DMS53 treated with DMSO at 0.1 percent for 48 hours (cell line): ENCODE results near the gene FXYD2.

ENCODE experiments used
- DNase-seq: peaks from one replicate; lab custom pipeline; 2025; ENCODE audit not compliant: unreplicated experiment; lab: John Stamatoyannopoulos, UW

Gene FXYD2

GRCh38 chr11:117805045-117805444 lies 19.5 kb downstream of the FXYD2 start:
- DNase-seq = no peak

GRCh38 chr11:117803896-117804295 lies 20.6 kb downstream of the FXYD2 start:
- no peak for DNase-seq

- DNase-seq = no peak
These were observed 24.9 kb downstream of the FXYD2 start for GRCh38 chr11:117799634-117800033.

- no peak for DNase-seq
These were observed 27.5 kb downstream of the FXYD2 start, which contains the start of gene DSCAML1 for GRCh38 chr11:117796872-117797529. Gene DSCAML1 (minus strand): TSS chr11:117797216. CDS start chr11:117797079, 137 bp downstream.

- no peak for DNase-seq
These were observed 28.1 kb downstream of the FXYD2 start for GRCh38 chr11:117796456-117796871.

- DNase-seq = no peak
These were observed 28.7 kb downstream of the FXYD2 start for GRCh38 chr11:117795638-117796455.

- no peak for DNase-seq
These were observed 29.5 kb downstream of the FXYD2 start for GRCh38 chr11:117794772-117795629.

GRCh38 chr11:117794135-117794534 lies 30.4 kb downstream of the FXYD2 start:
- no peak for DNase-seq

- DNase-seq = no peak
These were observed 31.0 kb downstream of the FXYD2 start for GRCh38 chr11:117793583-117793982.

- no peak for DNase-seq
These were observed 31.6 kb downstream of the FXYD2 start for GRCh38 chr11:117792992-117793391.

- DNase-seq = peak; percentile 54
These were observed 32.3 kb downstream of the FXYD2 start for GRCh38 chr11:117792241-117792640.

- no peak for DNase-seq
These were observed 34.3 kb downstream of the FXYD2 start for GRCh38 chr11:117790279-117790678.

- no peak for DNase-seq
These were observed 35.3 kb downstream of the FXYD2 start for GRCh38 chr11:117789241-117789640.

- peak; percentile 94 for DNase-seq
These were observed 38.2 kb downstream of the FXYD2 start for GRCh38 chr11:117786135-117786870.

- no peak for DNase-seq
These were observed 42.4 kb downstream of the FXYD2 start for GRCh38 chr11:117782101-117782500.

GRCh38 chr11:117781627-117782026 lies 42.9 kb downstream of the FXYD2 start:
- DNase-seq = no peak

- DNase-seq = no peak
These were observed 44.1 kb downstream of the FXYD2 start for GRCh38 chr11:117780456-117780855.

- DNase-seq = no peak
These were observed 50.0 kb downstream of the FXYD2 start for GRCh38 chr11:117774553-117774952.

GRCh38 chr11:117772360-117772759 lies 52.2 kb downstream of the FXYD2 start:
- no peak for DNase-seq

- no peak for DNase-seq
These were observed 52.7 kb downstream of the FXYD2 start for GRCh38 chr11:117771841-117772240.

- DNase-seq = no peak
These were observed 53.3 kb downstream of the FXYD2 start for GRCh38 chr11:117771197-117771596.
